Measurements from ENCODE around the gene SEPTIN1. TPM values are rescaled to one million over a fixed set of nuclear protein-coding genes. Genes with fewer than 3 reads are reported as not detected.

The SEPTIN1 gene
- polyA plus RNA-seq, 1 of the 3 experiments (the other 2 are of a cell fraction) = 0.25 TPM

GRCh38 chr16:30414159-30414558 lies 31.8 kb upstream of the SEPTIN1 start:
- TF ChIP-seq MXI1 (IDR thresholded peaks at IDR 0.05; ENCODE audit: low read depth, low read length) = no peak
- no peak for TF ChIP-seq SMC3 (IDR thresholded peaks at IDR 0.05; ENCODE audit: low read depth, low read length)
- TF ChIP-seq JUND (IDR thresholded peaks at IDR 0.05) = no peak
- TF ChIP-seq, protein P1, sequence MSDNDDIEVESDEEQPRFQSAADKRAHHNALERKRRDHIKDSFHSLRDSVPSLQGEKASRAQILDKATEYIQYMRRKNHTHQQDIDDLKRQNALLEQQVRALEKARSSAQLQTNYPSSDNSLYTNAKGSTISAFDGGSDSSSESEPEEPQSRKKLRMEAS (IDR thresholded peaks at IDR 0.05; ENCODE audit: low read depth) = no peak
- TF ChIP-seq MEF2A (IDR thresholded peaks at IDR 0.05; ENCODE audit: borderline replicate concordance, low read depth) = no peak
- TF ChIP-seq TCF12 (IDR thresholded peaks at IDR 0.05) = no peak
- TF ChIP-seq TAF1 (IDR thresholded peaks at IDR 0.05; ENCODE audit: borderline replicate concordance, low read depth, low read length) = no peak
- no peak for TF ChIP-seq RCOR1 (IDR thresholded peaks at IDR 0.05; ENCODE audit: low read length)
- TF ChIP-seq NFIC (IDR thresholded peaks at IDR 0.05; ENCODE audit: borderline replicate concordance) = no peak
- 92% methylated on average over 5 of the region's 5 CpGs for WGBS (ENCODE audit: low lambda C conversion rate)
- no peak overlapping the region for H3K4me2 ChIP-seq
- no peak overlapping the region for H2AFZ ChIP-seq (ENCODE audit: low read depth)
- H4K20me1 ChIP-seq (ENCODE audit: insufficient read depth) = peaks cover 4% of the 10 kb centered on the region; the same call in 1 of the 2 replicates
- no peaks in the 10 kb centered on the region for H3K9me2 ChIP-seq
- no peak for DNase-seq
- ChIA-PET POLR2A (no interaction called here), CTCF (no interaction called here)
- H3K4me3 ChIP-seq (ENCODE audit: low read depth in 2 of 2, low read length in 1 of 2) = no peak overlapping the region
- no peak overlapping the region for H3K27ac ChIP-seq (ENCODE audit: low read depth in 2 of 2, low read length in 1 of 2)
- no peaks in the 10 kb centered on the region for H3K27me3 ChIP-seq (ENCODE audit: insufficient read depth)
- H3K36me3 ChIP-seq (replicated peaks in 1 of 2; ENCODE audit: control insufficient read depth in 1 of 2, insufficient read depth in 2 of 2, low read length in 1 of 2) = peaks cover 15 to 22% of the 10 kb centered on the region in 2 experiments
- H3K9ac ChIP-seq = no peak overlapping the region
- H3K4me1 ChIP-seq (ENCODE audit: control insufficient read depth in 1 of 2, insufficient read depth in 2 of 2, low read depth in 1 of 2, low read length in 1 of 2) = peaks cover 7 to 17% of the 10 kb centered on the region in 2 experiments; a peak in 2 of 4 replicates
- no peaks in the 10 kb centered on the region for H3K9me3 ChIP-seq
- H3F3A ChIP-seq (replicated peaks; ENCODE audit: insufficient read depth) = peaks cover 24% of the 10 kb centered on the region
- H3K79me2 ChIP-seq (ENCODE audit: insufficient read depth) = peaks cover 32% of the 10 kb centered on the region

- H4K20me1 ChIP-seq (ENCODE audit: insufficient read depth) = peaks cover 4% of the 10 kb centered on the region; the same call in 1 of the 2 replicates
- POLR2A ChIA-PET = no interaction called here
- WGBS (ENCODE audit: low lambda C conversion rate) = 97% methylated on average over 6 of the region's 6 CpGs
- H3K9me3 ChIP-seq = no peaks in the 10 kb centered on the region
- peaks cover 39% of the 10 kb centered on the region for H3K79me2 ChIP-seq (ENCODE audit: insufficient read depth)
- no peaks in the 10 kb centered on the region for H3K9me2 ChIP-seq
- H2AFZ ChIP-seq (ENCODE audit: low read depth) = no peak overlapping the region
- H3K9ac ChIP-seq = no peak overlapping the region
- peaks cover 13 to 15% of the 10 kb centered on the region in 2 experiments for H3K36me3 ChIP-seq (replicated peaks in 1 of 2; ENCODE audit: control insufficient read depth in 1 of 2, insufficient read depth in 2 of 2, low read length in 1 of 2)
- peaks cover 29% of the 10 kb centered on the region for H3F3A ChIP-seq (replicated peaks; ENCODE audit: insufficient read depth)
- CTCF ChIA-PET = no interaction called here
- no peak for DNase-seq
- no peak overlapping the region for H3K4me2 ChIP-seq
- H3K4me3 ChIP-seq (ENCODE audit: low read depth in 2 of 2, low read length in 1 of 2) = no peak overlapping the region
- H3K4me1 ChIP-seq (ENCODE audit: control insufficient read depth in 1 of 2, insufficient read depth in 2 of 2, low read depth in 1 of 2, low read length in 1 of 2) = peaks cover 11 to 19% of the 10 kb centered on the region in 2 experiments; a peak in 2 of 4 replicates
- no peaks in the 10 kb centered on the region for H3K27me3 ChIP-seq (ENCODE audit: insufficient read depth)
- H3K27ac ChIP-seq (ENCODE audit: low read depth in 2 of 2, low read length in 1 of 2) = no peak overlapping the region
- TF ChIP-seq EZH2phosphoT487 (IDR thresholded peaks at IDR 0.05; ENCODE audit: borderline replicate concordance, low read depth) (no peak), MXI1 (IDR thresholded peaks at IDR 0.05; ENCODE audit: low read depth, low read length) (no peak), JUND (IDR thresholded peaks at IDR 0.05) (no peak), RFX5 (IDR thresholded peaks at IDR 0.05; ENCODE audit: low read length) (no peak), RCOR1 (IDR thresholded peaks at IDR 0.05; ENCODE audit: low read length) (no peak), CHD2 (IDR thresholded peaks at IDR 0.05; ENCODE audit: low read length, partially characterized antibody) (no peak), FOXJ3 (CRISPR knock-in tag; IDR thresholded peaks at IDR 0.05) (no peak)
- TF ChIP-seq, protein P2, sequence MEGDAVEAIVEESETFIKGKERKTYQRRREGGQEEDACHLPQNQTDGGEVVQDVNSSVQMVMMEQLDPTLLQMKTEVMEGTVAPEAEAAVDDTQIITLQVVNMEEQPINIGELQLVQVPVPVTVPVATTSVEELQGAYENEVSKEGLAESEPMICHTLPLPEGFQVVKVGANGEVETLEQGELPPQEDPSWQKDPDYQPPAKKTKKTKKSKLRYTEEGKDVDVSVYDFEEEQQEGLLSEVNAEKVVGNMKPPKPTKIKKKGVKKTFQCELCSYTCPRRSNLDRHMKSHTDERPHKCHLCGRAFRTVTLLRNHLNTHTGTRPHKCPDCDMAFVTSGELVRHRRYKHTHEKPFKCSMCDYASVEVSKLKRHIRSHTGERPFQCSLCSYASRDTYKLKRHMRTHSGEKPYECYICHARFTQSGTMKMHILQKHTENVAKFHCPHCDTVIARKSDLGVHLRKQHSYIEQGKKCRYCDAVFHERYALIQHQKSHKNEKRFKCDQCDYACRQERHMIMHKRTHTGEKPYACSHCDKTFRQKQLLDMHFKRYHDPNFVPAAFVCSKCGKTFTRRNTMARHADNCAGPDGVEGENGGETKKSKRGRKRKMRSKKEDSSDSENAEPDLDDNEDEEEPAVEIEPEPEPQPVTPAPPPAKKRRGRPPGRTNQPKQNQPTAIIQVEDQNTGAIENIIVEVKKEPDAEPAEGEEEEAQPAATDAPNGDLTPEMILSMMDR (IDR thresholded peaks at IDR 0.05) = no peak
- TF ChIP-seq, protein P1 (IDR thresholded peaks at IDR 0.05; ENCODE audit: low read depth) = no peak
- TF ChIP-seq, protein P3, sequence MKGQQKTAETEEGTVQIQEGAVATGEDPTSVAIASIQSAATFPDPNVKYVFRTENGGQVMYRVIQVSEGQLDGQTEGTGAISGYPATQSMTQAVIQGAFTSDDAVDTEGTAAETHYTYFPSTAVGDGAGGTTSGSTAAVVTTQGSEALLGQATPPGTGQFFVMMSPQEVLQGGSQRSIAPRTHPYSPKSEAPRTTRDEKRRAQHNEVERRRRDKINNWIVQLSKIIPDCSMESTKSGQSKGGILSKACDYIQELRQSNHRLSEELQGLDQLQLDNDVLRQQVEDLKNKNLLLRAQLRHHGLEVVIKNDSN (IDR thresholded peaks at IDR 0.05; ENCODE audit: borderline replicate concordance, low read depth) = no peak
- TF ChIP-seq, protein P4, sequence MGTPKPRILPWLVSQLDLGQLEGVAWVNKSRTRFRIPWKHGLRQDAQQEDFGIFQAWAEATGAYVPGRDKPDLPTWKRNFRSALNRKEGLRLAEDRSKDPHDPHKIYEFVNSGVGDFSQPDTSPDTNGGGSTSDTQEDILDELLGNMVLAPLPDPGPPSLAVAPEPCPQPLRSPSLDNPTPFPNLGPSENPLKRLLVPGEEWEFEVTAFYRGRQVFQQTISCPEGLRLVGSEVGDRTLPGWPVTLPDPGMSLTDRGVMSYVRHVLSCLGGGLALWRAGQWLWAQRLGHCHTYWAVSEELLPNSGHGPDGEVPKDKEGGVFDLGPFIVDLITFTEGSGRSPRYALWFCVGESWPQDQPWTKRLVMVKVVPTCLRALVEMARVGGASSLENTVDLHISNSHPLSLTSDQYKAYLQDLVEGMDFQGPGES (IDR thresholded peaks at IDR 0.05; ENCODE audit: low read depth, low read length) = no peak
- TF ChIP-seq, protein P5, sequence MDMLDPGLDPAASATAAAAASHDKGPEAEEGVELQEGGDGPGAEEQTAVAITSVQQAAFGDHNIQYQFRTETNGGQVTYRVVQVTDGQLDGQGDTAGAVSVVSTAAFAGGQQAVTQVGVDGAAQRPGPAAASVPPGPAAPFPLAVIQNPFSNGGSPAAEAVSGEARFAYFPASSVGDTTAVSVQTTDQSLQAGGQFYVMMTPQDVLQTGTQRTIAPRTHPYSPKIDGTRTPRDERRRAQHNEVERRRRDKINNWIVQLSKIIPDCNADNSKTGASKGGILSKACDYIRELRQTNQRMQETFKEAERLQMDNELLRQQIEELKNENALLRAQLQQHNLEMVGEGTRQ (IDR thresholded peaks at IDR 0.05; ENCODE audit: borderline replicate concordance, low read depth, low read length) = no peak
- TF ChIP-seq, protein P6, sequence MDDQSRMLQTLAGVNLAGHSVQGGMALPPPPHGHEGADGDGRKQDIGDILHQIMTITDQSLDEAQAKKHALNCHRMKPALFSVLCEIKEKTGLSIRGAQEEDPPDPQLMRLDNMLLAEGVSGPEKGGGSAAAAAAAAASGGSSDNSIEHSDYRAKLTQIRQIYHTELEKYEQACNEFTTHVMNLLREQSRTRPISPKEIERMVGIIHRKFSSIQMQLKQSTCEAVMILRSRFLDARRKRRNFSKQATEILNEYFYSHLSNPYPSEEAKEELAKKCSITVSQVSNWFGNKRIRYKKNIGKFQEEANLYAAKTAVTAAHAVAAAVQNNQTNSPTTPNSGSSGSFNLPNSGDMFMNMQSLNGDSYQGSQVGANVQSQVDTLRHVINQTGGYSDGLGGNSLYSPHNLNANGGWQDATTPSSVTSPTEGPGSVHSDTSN (IDR thresholded peaks at IDR 0.05) = no peak
Observed at GRCh38 chr16:30413112-30413806, 30.9 kb upstream of the SEPTIN1 start.

Data from SK-N-SH (cell line).